LHCN-M2 (cell line): ENCODE data around the gene MX2. TPM values are rescaled to one million over a fixed set of nuclear protein-coding genes. Genes with fewer than 3 reads are reported as not detected.
A peak's percentile ranks its signal among the peaks of the same experiment; 100 is the strongest.

ENCODE experiments used
- DNase-seq: peaks from one replicate; pipeline ENCODE4 v3.0.0-alpha.2; 2012; ENCODE audit warnings: low read depth
- total RNA-seq: library from RNA; depleted of rRNA; stranded (reverse); fragments of >200 nt; gene quantifications from 2 replicates; pipeline ENCODE4 v1.2.3, GENCODE V29; 2014

The MX2 gene
- total RNA-seq, 1 experiment from 2014 or later: 0.69 TPM

- no peak for DNase-seq
Observed at GRCh38 chr21:41363370-41364270, 1.8 kb downstream of the MX2 start.

- no peak for DNase-seq
Observed at GRCh38 chr21:41364308-41364707, 2.5 kb downstream of the MX2 start.

GRCh38 chr21:41365377-41366107 is 3.7 kb downstream of the MX2 start:
- DNase-seq: no peak

GRCh38 chr21:41366522-41367151 is 4.8 kb downstream of the MX2 start:
- peak; percentile 69 for DNase-seq

- DNase-seq: no peak
Observed at GRCh38 chr21:41367301-41367944, 5.6 kb downstream of the MX2 start.

- DNase-seq: no peak
Observed at GRCh38 chr21:41367945-41368734, 6.3 kb downstream of the MX2 start.

- DNase-seq: no peak
Observed at GRCh38 chr21:41368735-41369104, 6.9 kb downstream of the MX2 start.

- no peak for DNase-seq
Observed at GRCh38 chr21:41369105-41369919, 7.5 kb downstream of the MX2 start.

GRCh38 chr21:41369920-41370839 is 8.4 kb downstream of the MX2 start:
- no peak for DNase-seq

- DNase-seq: no peak
Observed at GRCh38 chr21:41370840-41371684, 9.2 kb downstream of the MX2 start.

GRCh38 chr21:41371685-41372030 is 9.8 kb downstream of the MX2 start:
- no peak for DNase-seq

GRCh38 chr21:41373253-41373652 is 11.4 kb downstream of the MX2 start:
- DNase-seq: no peak

GRCh38 chr21:41373763-41374162 is 11.9 kb downstream of the MX2 start:
- no peak for DNase-seq

- DNase-seq: no peak
Observed at GRCh38 chr21:41374177-41374712, 12.4 kb downstream of the MX2 start.

GRCh38 chr21:41374867-41375533 is 13.2 kb downstream of the MX2 start:
- no peak for DNase-seq

- no peak for DNase-seq
Observed at GRCh38 chr21:41375875-41376274, 14.0 kb downstream of the MX2 start.

GRCh38 chr21:41377715-41378114 is 15.9 kb downstream of the MX2 start:
- DNase-seq: no peak
